ENCODE data around the gene MESP1. TPM values are rescaled to one million over a fixed set of nuclear protein-coding genes. Genes with fewer than 3 reads are reported as not detected.

The MESP1 gene
- total RNA-seq, 2 experiments from 2014 or later, result 1.1 to 1.6 TPM

GRCh38 chr15:89725064-89725463 lies 26.0 kb downstream of the MESP1 start:
- Mint-ChIP-seq H3K27ac (no peak overlapping the region), H3K4me1 (no peaks in the 10 kb centered on the region), H3K27me3 (peaks cover 12% of the 10 kb centered on the region), H3K9me3 (peaks cover 2% of the 10 kb centered on the region), H3K4me3 (no peak overlapping the region), H3K36me3 (ENCODE audit: low read depth) (no peaks in the 10 kb centered on the region)
- POLR2A ChIA-PET, result no interaction called here
- no peak for DNase-seq
- CTCF ChIA-PET, result interaction anchor here (1.2 kb wide), 1 partner anchor 12 kb away, joined by 3 read pairs; no protein-coding TSS in a partner anchor

- Mint-ChIP-seq H3K4me3 (no peak overlapping the region), H3K36me3 (ENCODE audit: low read depth) (no peaks in the 10 kb centered on the region), H3K9me3 (peaks cover 2% of the 10 kb centered on the region), H3K27me3 (peaks cover 12% of the 10 kb centered on the region), H3K4me1 (no peaks in the 10 kb centered on the region), H3K27ac (no peak overlapping the region)
- ChIA-PET CTCF (interaction anchor here (1.2 kb wide), 1 partner anchor 12 kb away, joined by 3 read pairs; no protein-coding TSS in a partner anchor), POLR2A (no interaction called here)
- DNase-seq, result no peak
These were observed 26.4 kb downstream of the MESP1 start for GRCh38 chr15:89724621-89725020.

DNA sequence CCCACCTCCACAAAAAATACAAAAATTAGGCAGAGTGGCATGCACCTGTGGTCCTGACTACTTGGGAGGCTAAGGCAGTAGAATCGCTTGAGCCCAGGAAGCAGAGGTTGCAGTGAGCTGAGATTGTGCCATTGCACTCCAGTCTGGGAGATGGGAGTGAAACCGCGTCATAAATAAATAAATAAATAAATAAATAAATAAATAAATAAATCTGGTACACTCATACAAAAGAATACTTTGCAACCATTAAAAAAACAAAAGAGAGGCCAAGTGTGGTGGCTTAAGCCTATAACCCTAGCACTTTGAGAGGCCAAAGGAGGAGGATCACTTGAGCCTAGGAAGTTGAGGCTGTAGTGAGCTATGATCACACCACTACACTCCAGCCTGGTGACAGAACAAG lies 28.0 kb downstream of the MESP1 start:
- no peak for DNase-seq
- ChIA-PET CTCF (interaction anchor here (0.6 to 1.5 kb wide), 3 partner anchors 17 to 48 kb away, joined by 3 read pairs; no protein-coding TSS in a partner anchor), POLR2A (no interaction called here)
- H3K36me3 Mint-ChIP-seq (ENCODE audit: low read depth), result no peaks in the 10 kb centered on the region
- no peaks in the 10 kb centered on the region for H3K4me1 Mint-ChIP-seq
- H3K27me3 Mint-ChIP-seq, result peaks cover 15% of the 10 kb centered on the region
- peaks cover 2% of the 10 kb centered on the region for H3K9me3 Mint-ChIP-seq
- H3K27ac Mint-ChIP-seq, result no peak overlapping the region
- no peak overlapping the region for H3K4me3 Mint-ChIP-seq

- no peak overlapping the region for H3K27ac Mint-ChIP-seq
- H3K36me3 Mint-ChIP-seq (ENCODE audit: low read depth), result no peaks in the 10 kb centered on the region
- no peaks in the 10 kb centered on the region for H3K9me3 Mint-ChIP-seq
- H3K27me3 Mint-ChIP-seq, result peaks cover 17% of the 10 kb centered on the region
- CTCF ChIA-PET, result interaction anchor here (0.6 kb wide), 1 partner anchor 1335 kb away, joined by 4 read pairs; no protein-coding TSS in a partner anchor
- no peak for DNase-seq
- H3K4me3 Mint-ChIP-seq, result no peak overlapping the region
- POLR2A ChIA-PET, result no interaction called here
- no peaks in the 10 kb centered on the region for H3K4me1 Mint-ChIP-seq
These were observed 36.3 kb downstream of the MESP1 start for GRCh38 chr15:89714775-89715174.

DNA sequence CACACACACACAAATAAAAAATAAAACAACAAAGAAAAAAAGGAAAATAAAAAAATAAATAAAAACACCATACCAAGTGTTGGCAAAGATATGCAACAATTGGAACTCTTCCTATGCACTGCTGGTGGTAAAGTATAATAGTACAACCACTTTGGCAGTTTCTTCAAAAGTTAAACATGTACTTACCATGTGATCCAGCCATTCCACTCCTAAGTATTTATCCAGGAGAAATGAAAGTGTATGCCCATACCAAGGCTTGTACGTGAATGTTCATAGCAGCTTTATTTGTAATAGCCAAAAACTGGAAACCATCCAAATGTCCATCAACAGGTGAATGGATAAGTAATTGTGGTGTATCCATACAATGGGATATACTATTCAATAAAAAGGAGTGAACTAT lies 43.5 kb downstream of the MESP1 start:
- Mint-ChIP-seq H3K4me1 (no peaks in the 10 kb centered on the region), H3K36me3 (ENCODE audit: low read depth) (no peaks in the 10 kb centered on the region), H3K27me3 (peaks cover 33% of the 10 kb centered on the region), H3K4me3 (no peak overlapping the region), H3K27ac (no peak overlapping the region), H3K9me3 (no peaks in the 10 kb centered on the region)
- DNase-seq, result no peak
- POLR2A ChIA-PET, result no interaction called here
- CTCF ChIA-PET, result interaction anchor here (0.7 kb wide), 1 partner anchor 50 kb away, joined by 3 read pairs; no protein-coding TSS in a partner anchor

GRCh38 chr15:89704411-89704810 lies 46.6 kb downstream of the MESP1 start:
- POLR2A ChIA-PET, result no interaction called here
- H3K27me3 Mint-ChIP-seq, result peaks cover 36% of the 10 kb centered on the region

More at GRCh38 chr15:89704411-89704810, 46.6 kb downstream of the MESP1 start:
- H3K27ac Mint-ChIP-seq, result no peak overlapping the region
- no peaks in the 10 kb centered on the region for H3K36me3 Mint-ChIP-seq (ENCODE audit: low read depth)
- H3K4me3 Mint-ChIP-seq, result no peak overlapping the region
- no peak for DNase-seq
- CTCF ChIA-PET, result no interaction called here
- H3K9me3 Mint-ChIP-seq, result no peaks in the 10 kb centered on the region
- no peaks in the 10 kb centered on the region for H3K4me1 Mint-ChIP-seq

Other genes with a start within 250 kb of the MESP1 start
- gene TICRR, start 175.8 kb downstream of the MESP1 start, total RNA-seq, result 10 to 100 TPM; 28.8 to 29.8 TPM
- under 1 TPM; 0.65 to 0.67 TPM for gene KIF7, start 95.8 kb downstream of the MESP1 start, total RNA-seq
- gene PLIN1, start 71.9 kb downstream of the MESP1 start, total RNA-seq, result under 1 TPM in 1 of 2 experiments, not detected in 1; 0.07 TPM
- 1 to 10 TPM; 1.7 to 2.8 TPM for gene PEX11A, start 60.5 kb downstream of the MESP1 start, total RNA-seq
- gene WDR93, start 60.4 kb downstream of the MESP1 start, total RNA-seq, result not detected
- not detected for gene MESP2, start 25.1 kb upstream of the MESP1 start, total RNA-seq
- 1 to 10 TPM; 1.4 to 2.0 TPM for gene ANPEP, start 63.6 kb upstream of the MESP1 start, total RNA-seq
- gene AP3S2, start 142.7 kb upstream of the MESP1 start, total RNA-seq, result 10 to 100 TPM; 25.3 to 28.1 TPM
- gene ARPIN, start 161.7 kb upstream of the MESP1 start, total RNA-seq, result not detected

Measured in activated CD4-positive, alpha-beta T cell treated with anti-CD3 and anti-CD28 coated beads, Interleukin-2, amount 10 ng/mL, durations not matched to agents 7 days and 5 days (primary cell).